Measurements from ENCODE around the gene PDE6G.

The PDE6G gene

GRCh38 chr17:81659038-81659437 lies 2.7 kb upstream of the PDE6G start:
- TF ChIP-seq, protein P1, sequence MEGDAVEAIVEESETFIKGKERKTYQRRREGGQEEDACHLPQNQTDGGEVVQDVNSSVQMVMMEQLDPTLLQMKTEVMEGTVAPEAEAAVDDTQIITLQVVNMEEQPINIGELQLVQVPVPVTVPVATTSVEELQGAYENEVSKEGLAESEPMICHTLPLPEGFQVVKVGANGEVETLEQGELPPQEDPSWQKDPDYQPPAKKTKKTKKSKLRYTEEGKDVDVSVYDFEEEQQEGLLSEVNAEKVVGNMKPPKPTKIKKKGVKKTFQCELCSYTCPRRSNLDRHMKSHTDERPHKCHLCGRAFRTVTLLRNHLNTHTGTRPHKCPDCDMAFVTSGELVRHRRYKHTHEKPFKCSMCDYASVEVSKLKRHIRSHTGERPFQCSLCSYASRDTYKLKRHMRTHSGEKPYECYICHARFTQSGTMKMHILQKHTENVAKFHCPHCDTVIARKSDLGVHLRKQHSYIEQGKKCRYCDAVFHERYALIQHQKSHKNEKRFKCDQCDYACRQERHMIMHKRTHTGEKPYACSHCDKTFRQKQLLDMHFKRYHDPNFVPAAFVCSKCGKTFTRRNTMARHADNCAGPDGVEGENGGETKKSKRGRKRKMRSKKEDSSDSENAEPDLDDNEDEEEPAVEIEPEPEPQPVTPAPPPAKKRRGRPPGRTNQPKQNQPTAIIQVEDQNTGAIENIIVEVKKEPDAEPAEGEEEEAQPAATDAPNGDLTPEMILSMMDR (IDR thresholded peaks at IDR 0.05; ENCODE audit: low read depth, low read length), result no peak
- no peak for TF ChIP-seq EZH2phosphoT487 (IDR thresholded peaks at IDR 0.05; ENCODE audit: low read depth)
- no peaks in the 10 kb centered on the region for H3K9me3 ChIP-seq (ENCODE audit: insufficient read depth, low read length)
- H4K20me1 ChIP-seq (ENCODE audit: insufficient read depth, low read length), result no peaks in the 10 kb centered on the region
- H2AFZ ChIP-seq (ENCODE audit: low read depth, low read length), result no peak overlapping the region
- no peaks in the 10 kb centered on the region for H3K79me2 ChIP-seq (ENCODE audit: low read length)
- H3K27me3 ChIP-seq (ENCODE audit: low read depth, low read length), result no peaks in the 10 kb centered on the region
- H3K4me3 ChIP-seq (ENCODE audit: low read length), result no peak overlapping the region
- H3K36me3 ChIP-seq (replicated peaks; ENCODE audit: low read depth, low read length), result peaks cover under 1% of the 10 kb centered on the region
- H3K9ac ChIP-seq (ENCODE audit: low read length), result no peak overlapping the region
- H3K4me1 ChIP-seq (ENCODE audit: low read length), result peaks cover 10% of the 10 kb centered on the region
- no peak overlapping the region for H3K27ac ChIP-seq (ENCODE audit: low read length)
- peak overlapping the region; percentile 20; the same call in 1 of the 2 replicates for H3K4me2 ChIP-seq (ENCODE audit: low read length)

GRCh38 chr17:81656835-81657234 lies 493 bp upstream of the PDE6G start:
- Histone ChIP-seq H3K9ac (ENCODE audit: low read length) (no peak overlapping the region), H3K4me2 (ENCODE audit: low read length) (no peak overlapping the region), H3K36me3 (replicated peaks; ENCODE audit: low read depth, low read length) (no peaks in the 10 kb centered on the region), H3K79me2 (ENCODE audit: low read length) (no peaks in the 10 kb centered on the region), H3K9me3 (ENCODE audit: insufficient read depth, low read length) (no peaks in the 10 kb centered on the region), H4K20me1 (ENCODE audit: insufficient read depth, low read length) (no peaks in the 10 kb centered on the region), H3K27me3 (ENCODE audit: low read depth, low read length) (no peaks in the 10 kb centered on the region), H3K27ac (ENCODE audit: low read length) (no peak overlapping the region), H3K4me1 (ENCODE audit: low read length) (peaks cover 8% of the 10 kb centered on the region), H2AFZ (ENCODE audit: low read depth, low read length) (no peak overlapping the region), H3K4me3 (ENCODE audit: low read length) (no peak overlapping the region)
- TF ChIP-seq, protein P1 (IDR thresholded peaks at IDR 0.05; ENCODE audit: low read depth, low read length), result no peak
- TF ChIP-seq EZH2phosphoT487 (IDR thresholded peaks at IDR 0.05; ENCODE audit: low read depth), result no peak

GRCh38 chr17:81655378-81656117 lies 794 bp downstream of the PDE6G start:
- H3K9ac ChIP-seq (ENCODE audit: low read length), result no peak overlapping the region
- H3K9me3 ChIP-seq (ENCODE audit: insufficient read depth, low read length), result no peaks in the 10 kb centered on the region
- H3K4me3 ChIP-seq (ENCODE audit: low read length), result no peak overlapping the region
- H4K20me1 ChIP-seq (ENCODE audit: insufficient read depth, low read length), result no peaks in the 10 kb centered on the region
- H3K27me3 ChIP-seq (ENCODE audit: low read depth, low read length), result no peaks in the 10 kb centered on the region
- H3K79me2 ChIP-seq (ENCODE audit: low read length), result no peaks in the 10 kb centered on the region
- H3K4me1 ChIP-seq (ENCODE audit: low read length), result peaks cover 8% of the 10 kb centered on the region
- no peak overlapping the region for H2AFZ ChIP-seq (ENCODE audit: low read depth, low read length)
- TF ChIP-seq EZH2phosphoT487 (IDR thresholded peaks at IDR 0.05; ENCODE audit: low read depth), result no peak
- TF ChIP-seq, protein P1 (IDR thresholded peaks at IDR 0.05; ENCODE audit: low read depth, low read length), result no peak
- no peak overlapping the region for H3K27ac ChIP-seq (ENCODE audit: low read length)
- H3K4me2 ChIP-seq (ENCODE audit: low read length), result no peak overlapping the region
- no peaks in the 10 kb centered on the region for H3K36me3 ChIP-seq (replicated peaks; ENCODE audit: low read depth, low read length)

DNA sequence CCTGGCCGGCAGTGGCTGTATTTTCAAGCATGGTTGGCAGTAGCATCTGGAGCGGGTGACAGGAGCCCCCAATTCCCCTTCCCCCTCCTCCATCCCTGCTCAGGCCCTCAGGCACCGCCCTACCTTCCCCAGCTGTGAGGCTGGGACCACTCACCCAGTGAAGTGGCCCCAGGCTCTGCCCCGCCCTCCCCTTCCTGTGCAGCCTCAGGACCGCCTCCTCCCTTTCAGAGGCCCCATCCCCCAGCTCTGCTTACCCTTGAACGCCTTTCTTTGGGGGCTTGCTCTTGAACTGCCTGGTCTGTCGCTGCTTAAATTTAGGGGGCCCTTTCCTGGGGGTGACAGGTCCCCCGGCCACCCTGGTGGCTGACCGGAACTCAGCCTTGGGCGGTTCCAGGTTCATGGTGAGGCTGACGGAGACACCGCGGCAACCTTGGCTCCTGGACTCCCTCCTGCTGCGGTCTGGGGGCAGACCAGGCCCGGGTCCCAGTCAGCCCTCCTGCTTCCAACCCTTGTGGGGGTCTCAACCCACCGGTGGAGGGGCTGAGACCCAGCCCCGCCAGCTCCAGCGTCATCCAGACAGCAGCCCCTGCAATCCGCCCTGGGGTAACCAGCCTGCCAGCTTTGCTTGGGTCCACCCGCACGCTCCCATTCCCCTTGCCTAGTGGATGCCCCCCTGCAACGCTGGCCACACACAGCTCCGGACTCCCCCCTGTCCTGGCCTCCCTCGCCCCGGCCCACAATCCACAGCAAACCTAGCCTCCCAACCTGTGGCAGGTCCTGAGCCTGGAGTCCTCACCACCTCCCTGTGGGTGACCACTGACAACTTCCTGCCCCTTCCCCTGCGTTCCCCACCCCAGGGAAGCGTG lies 3.2 kb downstream of the PDE6G start:
- TF ChIP-seq, protein P1 (IDR thresholded peaks at IDR 0.05; ENCODE audit: low read depth, low read length), result no peak
- TF ChIP-seq EZH2phosphoT487 (IDR thresholded peaks at IDR 0.05; ENCODE audit: low read depth), result no peak
- Histone ChIP-seq H3K4me3 (ENCODE audit: low read length) (no peak overlapping the region), H4K20me1 (ENCODE audit: insufficient read depth, low read length) (no peaks in the 10 kb centered on the region), H3K27me3 (ENCODE audit: low read depth, low read length) (no peaks in the 10 kb centered on the region), H3K4me2 (ENCODE audit: low read length) (no peak overlapping the region), H2AFZ (ENCODE audit: low read depth, low read length) (no peak overlapping the region), H3K36me3 (replicated peaks; ENCODE audit: low read depth, low read length) (no peaks in the 10 kb centered on the region), H3K79me2 (ENCODE audit: low read length) (no peaks in the 10 kb centered on the region), H3K27ac (ENCODE audit: low read length) (no peak overlapping the region), H3K9ac (ENCODE audit: low read length) (no peak overlapping the region), H3K9me3 (ENCODE audit: insufficient read depth, low read length) (no peaks in the 10 kb centered on the region), H3K4me1 (ENCODE audit: low read length) (0 out of 2 replicates have a peak, but pooled peaks cover 2% of the 10 kb centered on the region)

All from OCI-LY3 (cell line).